ENCODE data around the gene RAPGEF4. TPM values are rescaled to one million over a fixed set of nuclear protein-coding genes. Genes with fewer than 3 reads are reported as not detected.
A peak's percentile ranks its signal among the peaks of the same experiment; 100 is the strongest.

RAPGEF4 gene
- total RNA-seq, 1 experiment from 2014 or later: 2.2 TPM

GRCh38 chr2:173062801-173063200 lies 327.2 kb downstream of the RAPGEF4 start (continued):
- no peak for TF ChIP-seq NR1H2 (CRISPR knock-in tag; IDR thresholded peaks at IDR 0.05)
- TF ChIP-seq ESRRA (CRISPR knock-in tag; IDR thresholded peaks at IDR 0.05; ENCODE audit: borderline replicate concordance): no peak

GRCh38 chr2:173064151-173064805 lies 328.6 kb downstream of the RAPGEF4 start:
- H3K27ac Mint-ChIP-seq: no peak overlapping the region
- peaks cover 4% of the 10 kb centered on the region for H3K4me1 Mint-ChIP-seq
- no peaks in the 10 kb centered on the region for H3K36me3 Mint-ChIP-seq
- CTCF ChIA-PET: no interaction called here
- ATAC-seq (no peak), DNase-seq (ENCODE audit: low spot score) (no peak)
- peaks cover 4% of the 10 kb centered on the region; the same call in 1 of the 2 replicates for H3K9me3 Mint-ChIP-seq
- POLR2A ChIA-PET: no interaction called here
- H3K27me3 Mint-ChIP-seq (ENCODE audit: low read depth): no peaks in the 10 kb centered on the region
- H3K4me3 Mint-ChIP-seq: no peak overlapping the region
- TF ChIP-seq ZNF396 (CRISPR knock-in tag; IDR thresholded peaks at IDR 0.05; ENCODE audit: borderline replicate concordance): no peak
- no peak for TF ChIP-seq JUN (CRISPR knock-in tag; IDR thresholded peaks at IDR 0.05)
- no peak for TF ChIP-seq EMX1 (CRISPR knock-in tag; IDR thresholded peaks at IDR 0.05)

GRCh38 chr2:173066887-173067676 lies 331.4 kb downstream of the RAPGEF4 start:
- Mint-ChIP-seq H3K4me3 (no peak overlapping the region), H3K27me3 (ENCODE audit: low read depth) (no peaks in the 10 kb centered on the region), H3K4me1 (peaks cover 4% of the 10 kb centered on the region), H3K36me3 (no peaks in the 10 kb centered on the region), H3K27ac (no peak overlapping the region), H3K9me3 (peaks cover 4% of the 10 kb centered on the region; the same call in 1 of the 2 replicates)
- POLR2A ChIA-PET: no interaction called here
- TF ChIP-seq NR3C1 (CRISPR knock-in tag; conservative IDR thresholded peaks at IDR 0.05; ENCODE audit: low read depth): no peak
- no peak for TF ChIP-seq NFYB (CRISPR knock-in tag; conservative IDR thresholded peaks at IDR 0.05; ENCODE audit: low read depth)
- ATAC-seq: no peak
- CTCF ChIA-PET: no interaction called here
- no peak for DNase-seq (ENCODE audit: low spot score)

- peaks cover 6% of the 10 kb centered on the region for H3K27me3 Mint-ChIP-seq (ENCODE audit: low read depth)
- H3K36me3 Mint-ChIP-seq: no peaks in the 10 kb centered on the region
- CTCF ChIA-PET: interaction anchor here (0.6 to 1.4 kb wide), 3 partner anchors 48 to 127 kb away, joined by 3 to 4 read pairs (median 3); no protein-coding TSS in a partner anchor
- peak overlapping the region; percentile 78 for H3K4me3 Mint-ChIP-seq
- no peak overlapping the region for H3K27ac Mint-ChIP-seq
- H3K9me3 Mint-ChIP-seq: peaks cover 2% of the 10 kb centered on the region; the same call in 1 of the 2 replicates
- DNase-seq (ENCODE audit: low spot score): no peak
- TF ChIP-seq NR3C1 (CRISPR knock-in tag; conservative IDR thresholded peaks at IDR 0.05; ENCODE audit: low read depth) (no peak), E2F5 (CRISPR knock-in tag; IDR thresholded peaks at IDR 0.05) (peak; percentile 46; the same call in 1 of the 2 replicates)
- H3K4me1 Mint-ChIP-seq: peaks cover 16% of the 10 kb centered on the region
- POLR2A ChIA-PET: no interaction called here
- ATAC-seq: peak; percentile 6
Measured at GRCh38 chr2:173075056-173075780, 339.6 kb downstream of the RAPGEF4 start.

- peaks cover 7% of the 10 kb centered on the region for H3K9me3 Mint-ChIP-seq
- H3K4me1 Mint-ChIP-seq: peaks cover 16% of the 10 kb centered on the region
- peak; percentile 77 for ATAC-seq
- ChIA-PET POLR2A (no interaction called here), CTCF (interaction anchor here (0.6 to 1.4 kb wide), 3 partner anchors 48 to 126 kb away, joined by 3 to 4 read pairs (median 3); no protein-coding TSS in a partner anchor)
- peak within 1 kb of the TSS; percentile 83 for H3K4me3 Mint-ChIP-seq
- no peak within 1 kb of the TSS; the same call in 1 of the 2 replicates for H3K27ac Mint-ChIP-seq
- peak; percentile 62 for DNase-seq (ENCODE audit: low spot score)
- H3K27me3 Mint-ChIP-seq (ENCODE audit: low read depth): peaks cover 6% of the 10 kb centered on the region
- H3K36me3 Mint-ChIP-seq: no peaks in the 10 kb centered on the region
- TF ChIP-seq GABPB1 (CRISPR knock-in tag; IDR thresholded peaks at IDR 0.05) (peak; percentile 41; the same call in 1 of the 2 replicates), FOXP1 (CRISPR knock-in tag; IDR thresholded peaks at IDR 0.05; ENCODE audit: borderline replicate concordance) (peak; percentile 7; the same call in 1 of the 2 replicates), HMGXB4 (CRISPR knock-in tag; IDR thresholded peaks at IDR 0.05) (no peak; the same call in 1 of the 2 replicates), CDX4 (CRISPR knock-in tag; IDR thresholded peaks at IDR 0.05; ENCODE audit: borderline replicate concordance) (no peak), FOXK1 (CRISPR knock-in tag; IDR thresholded peaks at IDR 0.05) (0 out of 2 replicates have a peak, but pooled peaks have one; percentile 4), MYBL2 (CRISPR knock-in tag; IDR thresholded peaks at IDR 0.05) (0 out of 2 replicates have a peak, but pooled peaks have one; percentile 19), FOXP4 (CRISPR knock-in tag; IDR thresholded peaks at IDR 0.05) (peak; percentile 67; the same call in 1 of the 2 replicates), TEAD1 (CRISPR knock-in tag; IDR thresholded peaks at IDR 0.05) (no peak), ESRRA (CRISPR knock-in tag; IDR thresholded peaks at IDR 0.05; ENCODE audit: borderline replicate concordance) (0 out of 2 replicates have a peak, but pooled peaks have one; percentile 16)
Measured at GRCh38 chr2:173075781-173076580, 340.3 kb downstream of the RAPGEF4 start, which contains the start of gene MAP3K20. Gene MAP3K20, plus strand, starts transcription at chr2:173075846. Its CDS starts 15,186 bp downstream, at chr2:173091032.
